Ectodermal cell (in vitro differentiated cells): ENCODE measurements around the gene SRRM5.

Source experiments
- H3K27ac ChIP-seq: 2 replicates; pipeline ENCODE4 v1.7.0; 2013; ENCODE audit warnings: mild to moderate bottlenecking, low read depth, low read length; ENCODE audit not compliant: insufficient read depth, poor library complexity, severe bottlenecking
- H3K27me3 ChIP-seq: 2 replicates; pipeline ENCODE4 v1.7.0; 2013; ENCODE audit warnings: mild to moderate bottlenecking, low read length; ENCODE audit not compliant: insufficient read depth, control insufficient read depth, poor library complexity, severe bottlenecking
- H3K36me3 ChIP-seq: one replicate; pipeline ENCODE4 v1.7.0; 2013; ENCODE audit warnings: low read length; ENCODE audit not compliant: control insufficient read depth, insufficient read depth
- H3K4me1 ChIP-seq: one replicate; pipeline ENCODE4 v1.7.0; 2013; ENCODE audit warnings: low read length; ENCODE audit not compliant: control insufficient read depth, insufficient read depth
- H3K4me3 ChIP-seq: 2 replicates; pipeline ENCODE4 v1.7.0; 2013; ENCODE audit warnings: low read depth, low read length, control low read depth; ENCODE audit not compliant: insufficient read depth
- H3K9me3 ChIP-seq: 2 replicates; pipeline ENCODE4 v1.7.0; 2013; ENCODE audit warnings: mild to moderate bottlenecking, low read length, moderate library complexity; ENCODE audit not compliant: control insufficient read depth
- WGBS, 2 experiments: methylation state at CpG; one replicate each; pipeline ENCODE4 v1.1.7; 2013; ENCODE audit warnings: missing lambda C conversion rate in 2 of 2; 5-methylcytosine and 5-hydroxymethylcytosine counted together

Gene SRRM5

GRCh38 chr19:43591904-43592772 lies 19.8 kb upstream of the SRRM5 start:
- Histone ChIP-seq H3K27ac (no peak overlapping the region), H3K9me3 (no peaks in the 10 kb centered on the region), H3K27me3 (no peaks in the 10 kb centered on the region), H3K4me3 (no peak overlapping the region), H3K36me3 (peaks cover 31% of the 10 kb centered on the region), H3K4me1 (peaks cover 2% of the 10 kb centered on the region)
- WGBS, 2 experiments = 96% methylated on average over 63 of the region's 63 CpGs

DNA sequence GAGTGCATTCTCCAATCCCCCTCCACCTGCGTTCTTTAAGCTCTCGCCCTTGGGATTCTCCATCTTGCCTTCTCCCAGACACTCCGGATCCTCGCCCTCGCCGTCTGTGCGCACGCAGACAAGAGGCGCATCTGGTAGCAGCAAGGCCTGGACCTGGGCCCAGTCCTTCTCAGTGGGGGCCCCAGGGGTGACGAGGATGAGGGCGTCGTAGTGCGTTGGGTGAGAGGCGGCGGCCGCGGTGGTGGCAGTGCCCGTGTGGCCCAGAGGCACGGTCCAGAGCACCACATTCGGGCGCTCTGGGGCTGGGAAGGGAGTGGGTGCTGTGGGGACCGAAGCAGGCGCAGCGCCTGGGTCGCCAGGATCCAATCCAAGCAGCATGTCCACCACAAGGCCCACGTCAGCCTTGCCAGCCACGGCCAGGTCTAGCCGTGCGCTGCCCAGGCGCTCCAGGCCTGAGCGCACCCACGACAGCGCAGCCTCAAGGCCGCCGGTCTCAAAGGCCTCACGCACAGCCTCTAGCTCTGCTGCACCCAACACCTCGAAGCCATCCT lies 19.0 kb upstream of the SRRM5 start:
- Histone ChIP-seq H3K27me3 (no peaks in the 10 kb centered on the region), H3K4me1 (peaks cover 7% of the 10 kb centered on the region), H3K27ac (no peak overlapping the region), H3K36me3 (peaks cover 31% of the 10 kb centered on the region), H3K4me3 (no peak overlapping the region), H3K9me3 (no peaks in the 10 kb centered on the region)
- WGBS, 2 experiments = 95 to 96% methylated on average over 37 of the region's 37 CpGs

DNA sequence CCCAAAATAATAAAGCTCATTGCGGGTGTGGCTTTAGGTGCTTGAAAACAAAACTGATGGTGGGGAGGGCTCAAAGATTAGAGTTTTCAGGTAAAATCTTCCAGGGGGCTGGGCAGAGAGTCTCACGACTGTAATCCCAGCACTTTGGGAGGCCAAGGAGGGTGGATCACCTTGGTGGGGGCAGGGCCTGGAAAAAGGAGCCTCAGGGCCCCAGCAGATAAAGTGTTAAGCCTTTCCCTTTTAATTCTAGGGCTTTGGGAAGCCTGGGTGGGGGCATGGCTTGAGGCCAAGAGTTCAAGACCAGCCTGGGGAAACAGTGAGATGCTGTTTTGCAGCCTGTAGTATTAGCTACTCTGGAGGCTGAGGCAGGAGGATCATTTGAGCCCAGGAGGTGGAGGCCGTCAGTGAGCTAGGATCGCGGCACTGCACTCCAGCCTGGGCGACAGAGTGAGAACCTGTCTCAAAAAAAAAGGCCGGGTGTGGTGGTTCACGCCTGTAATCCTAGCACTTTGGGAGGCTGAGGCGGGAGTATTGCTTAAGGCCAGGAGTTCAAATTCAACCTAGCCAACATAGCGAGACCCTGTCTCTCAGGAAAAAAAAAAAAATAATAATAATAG lies 17.7 kb upstream of the SRRM5 start:
- H3K4me1 ChIP-seq = peaks cover 7% of the 10 kb centered on the region
- H3K27ac ChIP-seq = no peak overlapping the region
- peak overlapping the region; percentile 78 for H3K4me3 ChIP-seq
- no peaks in the 10 kb centered on the region for H3K9me3 ChIP-seq
- WGBS, 2 experiments = 93 to 96% methylated on average over 9 to 10 of the region's 10 CpGs
- peaks cover 25% of the 10 kb centered on the region for H3K36me3 ChIP-seq
- H3K27me3 ChIP-seq = no peaks in the 10 kb centered on the region

DNA sequence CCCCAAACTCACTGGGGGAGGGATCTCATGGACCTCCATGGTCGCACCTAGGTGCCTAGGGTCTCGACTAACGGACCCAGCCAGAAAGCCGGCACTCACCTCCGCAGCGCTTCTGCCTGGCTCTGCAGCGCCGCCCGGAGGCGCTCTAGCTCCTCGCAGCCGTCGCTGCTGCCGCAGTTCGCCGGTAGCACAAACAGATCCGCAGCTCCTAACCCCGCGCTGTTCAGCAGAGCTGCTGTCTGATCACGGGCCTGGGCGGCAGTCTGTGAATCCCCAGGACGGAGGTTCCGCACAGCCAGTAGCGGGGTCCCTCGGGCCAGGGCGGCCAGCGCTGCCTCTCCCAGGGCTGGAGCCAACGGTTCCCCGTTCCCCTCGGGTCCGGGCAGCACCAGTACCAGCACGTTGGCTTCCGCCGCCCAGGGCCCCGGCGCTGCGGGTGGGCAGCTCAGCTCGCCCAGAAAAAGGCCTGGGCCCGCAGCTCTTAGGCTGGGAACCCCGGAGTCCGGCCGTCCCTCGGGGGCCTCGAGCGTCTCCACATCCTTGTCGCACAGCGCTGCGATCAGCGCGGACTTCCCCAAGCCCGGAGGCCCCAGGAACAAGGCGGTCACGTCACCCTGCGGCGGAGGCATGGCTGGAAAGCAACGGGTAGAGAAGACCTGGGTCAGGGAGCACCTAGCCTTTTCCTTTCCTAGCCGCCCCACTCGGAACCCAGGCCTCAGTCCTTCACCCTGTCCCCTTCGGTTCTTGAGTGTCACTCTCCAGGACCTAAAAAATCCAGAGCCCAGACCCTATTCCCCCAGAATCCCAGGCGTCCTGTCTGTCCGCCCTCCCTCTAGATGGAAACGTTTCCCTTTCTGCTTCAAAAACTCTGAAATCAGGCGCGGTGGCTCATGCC lies 16.9 kb upstream of the SRRM5 start:
- H3K4me3 ChIP-seq = peak overlapping the region; percentile 78
- WGBS, 2 experiments = 4% methylated on average over 64 of the region's 64 CpGs
- H3K4me1 ChIP-seq = peaks cover 7% of the 10 kb centered on the region
- H3K27me3 ChIP-seq = no peaks in the 10 kb centered on the region
- H3K27ac ChIP-seq = peak overlapping the region; percentile 80
- no peaks in the 10 kb centered on the region for H3K9me3 ChIP-seq
- H3K36me3 ChIP-seq = peaks cover 25% of the 10 kb centered on the region

DNA sequence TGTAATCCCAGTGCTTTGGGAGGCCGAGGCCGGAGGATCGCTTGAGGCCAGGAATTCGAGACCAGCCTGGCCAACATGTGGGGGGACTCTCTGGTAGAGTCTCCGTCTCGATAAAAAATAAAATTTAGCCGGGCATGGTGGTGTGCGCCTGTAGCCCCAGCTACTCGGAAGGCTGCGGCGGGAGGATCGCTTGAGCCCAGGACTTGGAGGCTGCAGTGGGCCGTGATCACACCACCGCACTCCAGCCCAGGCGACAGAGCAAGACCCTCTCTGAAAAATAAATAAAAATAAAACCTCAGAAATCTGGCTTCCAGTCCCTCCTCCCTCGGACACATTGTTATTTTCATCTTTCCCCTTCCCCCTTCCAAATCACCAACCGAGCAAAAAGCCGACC lies 16.3 kb upstream of the SRRM5 start:
- 4 to 5% methylated on average over 18 of the region's 18 CpGs for WGBS, 2 experiments
- Histone ChIP-seq H3K4me3 (peak overlapping the region; percentile 78), H3K4me1 (peaks cover 7% of the 10 kb centered on the region), H3K36me3 (peaks cover 25% of the 10 kb centered on the region), H3K27ac (peak overlapping the region; percentile 80), H3K27me3 (no peaks in the 10 kb centered on the region), H3K9me3 (no peaks in the 10 kb centered on the region)

DNA sequence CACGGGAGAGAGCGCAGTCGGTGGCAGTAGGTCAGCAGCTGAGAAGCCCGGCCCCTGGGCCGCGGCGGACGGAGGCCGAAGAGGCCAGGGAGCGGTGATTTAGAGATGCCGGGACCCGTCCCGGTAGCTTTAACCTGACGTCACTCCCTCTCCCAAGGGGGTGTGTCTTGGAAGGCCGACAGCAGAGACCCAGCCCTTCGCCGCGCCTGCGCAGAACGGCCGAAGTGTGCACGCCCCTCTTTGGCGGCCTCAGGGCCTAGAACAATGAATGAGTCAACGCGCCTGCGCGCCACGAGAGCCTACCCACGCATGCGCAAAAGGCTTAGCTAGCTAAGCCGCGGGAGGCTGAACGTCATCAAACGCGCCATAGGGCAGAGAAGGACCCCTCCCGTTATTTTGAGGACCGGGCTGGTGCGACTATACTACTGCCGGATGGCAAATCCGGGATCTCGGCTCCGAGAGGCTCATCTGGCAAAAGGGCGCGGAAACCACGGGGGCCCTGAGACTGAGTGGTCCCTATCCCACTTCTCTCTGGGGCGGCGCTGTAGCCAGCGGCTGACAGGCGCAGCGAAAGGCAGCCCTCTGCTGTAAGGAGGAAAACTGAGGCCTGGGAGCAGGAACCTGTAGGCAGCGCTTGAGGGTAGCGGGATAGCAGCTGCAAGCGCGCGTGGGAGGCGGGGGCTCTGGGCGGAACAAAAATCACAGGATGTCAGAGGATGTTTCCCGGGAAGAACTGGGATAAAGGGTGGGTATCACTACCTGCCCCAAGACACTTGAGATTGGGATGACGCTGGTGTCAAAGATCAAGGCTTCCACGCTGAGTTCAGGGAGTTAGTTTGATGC lies 15.7 kb upstream of the SRRM5 start, which contains the start of the genes IRGQ and ZNF576:
Gene IRGQ, minus strand, starts transcription at position 136 of the 843 bp plus-strand sequence. CDS start 796 bp downstream, outside the sequence.
Gene ZNF576, plus strand, starts transcription at position 597 of the 843 bp plus-strand sequence. CDS start 514 bp downstream, outside the sequence.
- 0% methylated on average over 60 of the region's 60 CpGs for WGBS, 2 experiments
- Histone ChIP-seq H3K27me3 (no peaks in the 10 kb centered on the region), H3K36me3 (peaks cover 25% of the 10 kb centered on the region), H3K27ac (peak within 1 kb of the TSS; percentile 100), H3K9me3 (no peaks in the 10 kb centered on the region), H3K4me1 (peaks cover 7% of the 10 kb centered on the region), H3K4me3 (peak within 1 kb of the TSS; percentile 78)

- Histone ChIP-seq H3K9me3 (no peaks in the 10 kb centered on the region), H3K4me1 (peaks cover 7% of the 10 kb centered on the region), H3K36me3 (peaks cover 24% of the 10 kb centered on the region), H3K4me3 (peak overlapping the region; percentile 72), H3K27me3 (no peaks in the 10 kb centered on the region), H3K27ac (peak overlapping the region; percentile 100)
- 39 to 40% methylated on average over 7 of the region's 7 CpGs for WGBS, 2 experiments
Observed at GRCh38 chr19:43596842-43597461, 14.9 kb upstream of the SRRM5 start.

GRCh38 chr19:43597876-43598275 lies 14.0 kb upstream of the SRRM5 start:
- H3K36me3 ChIP-seq = peaks cover 15% of the 10 kb centered on the region
- no peaks in the 10 kb centered on the region for H3K27me3 ChIP-seq
- H3K27ac ChIP-seq = no peak overlapping the region
- H3K4me3 ChIP-seq = no peak overlapping the region
- WGBS, 2 experiments = 89 to 93% methylated on average over 5 of the region's 5 CpGs
- no peaks in the 10 kb centered on the region for H3K9me3 ChIP-seq
- H3K4me1 ChIP-seq = peaks cover 7% of the 10 kb centered on the region
